K562 (cell line): ENCODE data around the gene PRKD2. TPM values are rescaled to one million over a fixed set of nuclear protein-coding genes. Genes with fewer than 3 reads are reported as not detected.

Source experiments
- CBFA2T3 ChIP-seq: fragments of 450-650 bp; IDR thresholded peaks from 2 replicates; pipeline ENCODE4 v1.6.1; 2017
- CTBP1 ChIP-seq: fragments of 450-650 bp; IDR thresholded peaks from 2 replicates; pipeline ENCODE4 v1.6.1; 2016; ENCODE audit warnings: borderline replicate concordance
- DPF2 ChIP-seq: fragments of 450-650 bp; IDR thresholded peaks from 2 replicates; pipeline ENCODE4 v1.6.1; 2016
- FOXA3 ChIP-seq, 2 experiments: fragments of 450-650 bp in 1 of 2; sonication (generic) in 1 of 2; formaldehyde crosslinking; IDR thresholded peaks in 1 of 2; conservative IDR thresholded peaks in 1 of 2; 2 replicates each; pipeline versions ENCODE4 v1.4.0 to v1.8.0; 2020 to 2022; ENCODE audit warnings: mild to moderate bottlenecking in 2 of 2, missing genetic modification reagents in 1 of 2
- GABPB1 ChIP-seq: sonication (generic); formaldehyde crosslinking; IDR thresholded peaks from 2 replicates; pipeline ENCODE4 v1.8.0; 2022; ENCODE audit warnings: mild to moderate bottlenecking, missing genetic modification reagents
- MAZ ChIP-seq, 2 experiments: fragments of 450-650 bp in 1 of 2; sonication (generic) in 1 of 2; formaldehyde crosslinking; IDR thresholded peaks in 1 of 2; conservative IDR thresholded peaks in 1 of 2; 2 replicates each; pipeline versions ENCODE4 v1.4.0 to v1.5.0; 2020; ENCODE audit warnings: mild to moderate bottlenecking in 1 of 2, missing genetic modification reagents in 1 of 2
- NEUROD1 ChIP-seq: fragments of 150-350 bp; IDR thresholded peaks from 2 replicates; pipeline ENCODE4 v1.6.1; 2014; ENCODE audit warnings: borderline replicate concordance, low read length, low read depth; ENCODE audit not compliant: partially characterized antibody
- POLR3A ChIP-seq: IDR thresholded peaks from 2 replicates; pipeline ENCODE4 v1.6.1; 2011; ENCODE audit warnings: borderline replicate concordance, mild to moderate bottlenecking, moderate library complexity; ENCODE audit not compliant: insufficient read length, insufficient read depth; ENCODE audit errors: extremely low read depth
- SMAD4 ChIP-seq: fragments of 250-450 bp; sonication (Bioruptor Pico); conservative IDR thresholded peaks from 2 replicates; pipeline ENCODE4 v1.8.0; 2021; ENCODE audit warnings: inconsistent platforms, mild to moderate bottlenecking, moderate library complexity
- SMARCA5 ChIP-seq: fragments of 450-650 bp; IDR thresholded peaks from 2 replicates; pipeline ENCODE4 v1.6.1; 2016
- ZBTB11 ChIP-seq, 3 experiments: fragments of 200-800 bp in 1 of 3; fragments of 250-450 bp in 1 of 3; fragments of 450-650 bp in 1 of 3; sonication (Bioruptor Pico) in 1 of 3; sonication (Bioruptor generic) in 1 of 3; formaldehyde crosslinking in 1 of 3; IDR thresholded peaks; 2 replicates each; pipeline versions ENCODE4 v1.6.1 to v1.8.0; 2016 to 2022; ENCODE audit warnings: mild to moderate bottlenecking in 2 of 3, missing genetic modification characterization in 2 of 3, missing compliant biosample characterization in 1 of 3, moderate library complexity in 1 of 3
- ZBTB7A ChIP-seq: IDR thresholded peaks from 2 replicates; pipeline ENCODE4 v1.6.1; 2011; ENCODE audit warnings: low read depth, mild to moderate bottlenecking, low read length, moderate library complexity, borderline replicate concordance; ENCODE audit not compliant: control insufficient read depth
- ZFPM2 ChIP-seq: fragments of 250-450 bp; sonication (Bioruptor Pico); IDR thresholded peaks from 2 replicates; pipeline ENCODE4 v1.5.1; 2022; ENCODE audit warnings: mild to moderate bottlenecking
- ZNF197 ChIP-seq: fragments of 200-800 bp; sonication (Bioruptor generic); IDR thresholded peaks from 2 replicates; pipeline ENCODE4 v1.6.1; 2016; ENCODE audit warnings: low read depth, missing genetic modification characterization, missing compliant biosample characterization
- polyA plus RNA-seq, 8 experiments: library from polyadenylated mRNA; depleted of rRNA in 4 of 8; stranded (reverse) in 5 of 8; unstranded in 3 of 8; fragments of >200 nt; fragmentation: Nextera tagmentation in 2 of 8; fragmentation: Illumina TruSeq in 1 of 8; extraction: Ambion mirVana in 2 of 8; extraction: Trizol in 1 of 8; gene quantifications; 2 replicates each; pipeline versions ENCODE4 v1.2.1 to v1.2.3, GENCODE V29; 2011 to 2014; ENCODE audit warnings: inconsistent platforms in 1 of 8, missing spikeins in 1 of 8
- total RNA-seq, 7 experiments: library from RNA; depleted of rRNA in 6 of 7; stranded (reverse); fragments of >200 nt in 6 of 7; fragmentation: Illumina TruSeq in 2 of 7; extraction: Trizol in 2 of 7; gene quantifications; 2 replicates each; pipeline versions ENCODE4 v1.2.1 to v1.2.3, GENCODE V29; 2011 to 2021; ENCODE audit warnings: low replicate concordance in 1 of 7
- TF ChIP-seq, protein P1 (sequence below): fragments of 450-650 bp; IDR thresholded peaks from 2 replicates; pipeline ENCODE4 v1.6.1; 2016; ENCODE audit warnings: low read depth

PRKD2 gene
- total and polyA plus RNA-seq, 9 of the 15 experiments (the other 6 are each of a cell fraction or from before 2014, with no cell fraction given) = 1.8 to 60.0 (median 15.0) TPM

DNA sequence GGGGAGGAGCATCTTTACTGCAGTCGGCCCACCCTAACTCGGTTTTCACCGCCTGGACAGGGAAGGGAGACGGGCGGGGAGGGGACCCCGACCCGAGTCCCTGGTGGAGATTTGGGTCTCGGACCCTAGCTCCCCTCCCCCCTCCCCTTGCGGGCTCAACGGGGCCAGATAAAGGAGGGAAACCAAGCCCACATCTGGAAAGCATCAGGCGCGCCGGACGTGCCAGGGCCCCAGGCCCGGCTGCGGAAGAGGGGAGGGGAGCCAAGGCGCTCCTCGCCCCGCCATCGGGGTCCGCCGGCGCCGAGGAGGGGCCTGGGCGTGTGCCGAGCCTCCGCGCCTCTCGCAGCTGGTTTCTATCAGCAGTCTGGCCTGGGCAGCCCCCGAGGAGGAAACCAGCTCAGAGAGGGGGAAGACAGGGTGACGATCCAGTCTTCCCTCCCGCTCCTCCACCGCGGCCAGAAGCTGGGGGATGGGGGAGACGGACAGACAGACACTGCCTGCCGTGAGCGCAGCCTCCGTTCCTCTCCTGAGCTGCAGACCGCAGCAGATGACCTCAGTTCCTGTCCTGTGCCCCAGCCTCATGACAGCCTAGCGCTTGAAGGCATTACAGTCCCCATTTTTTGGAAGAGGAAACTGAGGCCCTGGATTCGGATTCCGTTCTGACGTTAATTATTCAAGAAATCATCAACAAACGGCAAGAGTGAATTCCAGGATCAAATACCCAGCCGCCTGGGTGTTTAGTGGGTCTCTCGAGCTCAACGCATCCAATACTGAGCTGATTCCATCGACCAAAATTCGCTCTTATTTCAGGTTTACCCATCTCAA, 77.3 kb downstream of the PRKD2 start (continued):
- TF ChIP-seq, protein P1, sequence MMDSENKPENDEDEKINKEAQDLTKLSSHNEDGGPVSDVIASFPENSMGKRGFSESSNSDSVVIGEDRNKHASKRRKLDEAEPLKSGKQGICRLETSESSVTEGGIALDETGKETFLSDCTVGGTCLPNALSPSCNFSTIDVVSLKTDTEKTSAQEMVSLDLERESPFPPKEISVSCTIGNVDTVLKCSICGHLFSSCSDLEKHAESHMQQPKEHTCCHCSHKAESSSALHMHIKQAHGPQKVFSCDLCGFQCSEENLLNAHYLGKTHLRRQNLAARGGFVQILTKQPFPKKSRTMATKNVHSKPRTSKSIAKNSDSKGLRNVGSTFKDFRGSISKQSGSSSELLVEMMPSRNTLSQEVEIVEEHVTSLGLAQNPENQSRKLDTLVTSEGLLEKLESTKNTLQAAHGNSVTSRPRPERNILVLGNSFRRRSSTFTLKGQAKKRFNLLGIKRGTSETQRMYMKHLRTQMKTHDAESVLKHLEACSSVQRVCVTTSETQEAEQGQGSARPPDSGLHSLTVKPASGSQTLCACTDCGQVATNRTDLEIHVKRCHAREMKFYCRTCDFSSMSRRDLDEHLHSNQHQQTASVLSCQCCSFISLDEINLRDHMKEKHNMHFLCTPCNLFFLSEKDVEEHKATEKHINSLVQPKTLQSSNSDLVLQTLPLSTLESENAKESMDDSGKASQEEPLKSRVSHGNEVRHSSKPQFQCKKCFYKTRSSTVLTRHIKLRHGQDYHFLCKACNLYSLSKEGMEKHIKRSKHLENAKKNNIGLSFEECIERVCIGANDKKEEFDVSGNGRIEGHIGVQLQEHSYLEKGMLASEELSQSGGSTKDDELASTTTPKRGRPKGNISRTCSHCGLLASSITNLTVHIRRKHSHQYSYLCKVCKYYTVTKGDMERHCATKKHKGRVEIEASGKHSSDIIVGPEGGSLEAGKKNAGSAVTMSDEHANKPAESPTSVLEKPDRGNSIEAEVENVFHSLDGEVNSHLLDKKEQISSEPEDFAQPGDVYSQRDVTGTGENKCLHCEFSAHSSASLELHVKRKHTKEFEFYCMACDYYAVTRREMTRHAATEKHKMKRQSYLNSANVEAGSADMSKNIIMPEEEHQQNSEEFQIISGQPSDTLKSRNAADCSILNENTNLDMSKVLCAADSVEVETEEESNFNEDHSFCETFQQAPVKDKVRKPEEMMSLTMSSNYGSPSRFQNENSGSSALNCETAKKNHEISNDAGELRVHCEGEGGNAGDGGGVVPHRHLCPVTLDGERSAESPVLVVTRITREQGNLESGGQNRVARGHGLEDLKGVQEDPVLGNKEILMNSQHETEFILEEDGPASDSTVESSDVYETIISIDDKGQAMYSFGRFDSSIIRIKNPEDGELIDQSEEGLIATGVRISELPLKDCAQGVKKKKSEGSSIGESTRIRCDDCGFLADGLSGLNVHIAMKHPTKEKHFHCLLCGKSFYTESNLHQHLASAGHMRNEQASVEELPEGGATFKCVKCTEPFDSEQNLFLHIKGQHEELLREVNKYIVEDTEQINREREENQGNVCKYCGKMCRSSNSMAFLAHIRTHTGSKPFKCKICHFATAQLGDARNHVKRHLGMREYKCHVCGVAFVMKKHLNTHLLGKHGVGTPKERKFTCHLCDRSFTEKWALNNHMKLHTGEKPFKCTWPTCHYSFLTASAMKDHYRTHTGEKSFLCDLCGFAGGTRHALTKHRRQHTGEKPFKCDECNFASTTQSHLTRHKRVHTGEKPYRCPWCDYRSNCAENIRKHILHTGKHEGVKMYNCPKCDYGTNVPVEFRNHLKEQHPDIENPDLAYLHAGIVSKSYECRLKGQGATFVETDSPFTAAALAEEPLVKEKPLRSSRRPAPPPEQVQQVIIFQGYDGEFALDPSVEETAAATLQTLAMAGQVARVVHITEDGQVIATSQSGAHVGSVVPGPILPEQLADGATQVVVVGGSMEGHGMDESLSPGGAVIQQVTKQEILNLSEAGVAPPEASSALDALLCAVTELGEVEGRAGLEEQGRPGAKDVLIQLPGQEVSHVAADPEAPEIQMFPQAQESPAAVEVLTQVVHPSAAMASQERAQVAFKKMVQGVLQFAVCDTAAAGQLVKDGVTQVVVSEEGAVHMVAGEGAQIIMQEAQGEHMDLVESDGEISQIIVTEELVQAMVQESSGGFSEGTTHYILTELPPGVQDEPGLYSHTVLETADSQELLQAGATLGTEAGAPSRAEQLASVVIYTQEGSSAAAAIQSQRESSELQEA = no peak
- peak; percentile 53 for TF ChIP-seq GABPB1 (CRISPR knock-in tag)
- TF ChIP-seq ZNF197 (CRISPR knock-in tag) = no peak
- TF ChIP-seq DPF2 = 0 out of 2 replicates have a peak, but pooled peaks have one; percentile 31
- no peak for TF ChIP-seq POLR3A
- peak; percentile 23 to 64; a peak in 3 of 4 replicates for TF ChIP-seq MAZ (CRISPR knock-in tag; conservative IDR thresholded peaks at IDR 0.05 in 1 of 2, IDR thresholded peaks at IDR 0.05 in 1 of 2)
- peak; percentile 27; the same call in 1 of the 2 replicates for TF ChIP-seq CTBP1
- TF ChIP-seq CBFA2T3 = peak; percentile 20; the same call in 1 of the 2 replicates
- no peak for TF ChIP-seq ZFPM2 (CRISPR knock-in tag)
- TF ChIP-seq FOXA3 (CRISPR knock-in tag; conservative IDR thresholded peaks at IDR 0.05 in 1 of 2, IDR thresholded peaks at IDR 0.05 in 1 of 2) = no peak
- peak; percentile 34; the same call in 1 of the 2 replicates for TF ChIP-seq ZBTB7A
- peak; percentile 76; the same call in 1 of the 2 replicates for TF ChIP-seq SMAD4 (CRISPR knock-in tag)
- peak; percentile 19 for TF ChIP-seq NEUROD1
- no peak for TF ChIP-seq ZBTB11 (CRISPR knock-in tag; IDR thresholded peaks at IDR 0.05)
- TF ChIP-seq SMARCA5 = peak; percentile 72; the same call in 1 of the 2 replicates
